Measurements from ENCODE around the gene MCRIP2. TPM values are rescaled to one million over a fixed set of nuclear protein-coding genes. Genes with fewer than 3 reads are reported as not detected.
A peak's percentile ranks its signal among the peaks of the same experiment; 100 is the strongest.

Gene MCRIP2
- total RNA-seq, 3 donors from 2014 or later = 76.3 to 116 (median 100) TPM

- no peak for ATAC-seq
- no peak for DNase-seq
- H3K9me3 ChIP-seq = no peaks in the 10 kb centered on the region
- H3K36me3 ChIP-seq (ENCODE audit: low read depth) = peaks cover 3% of the 10 kb centered on the region
- intact Hi-C loops (cut with DNase I, micrococcal nuclease) = no loop called here
- no peak overlapping the region for H3K4me3 ChIP-seq
- peaks cover 21% of the 10 kb centered on the region for H3K4me1 ChIP-seq (ENCODE audit: low read depth)
- TF ChIP-seq CTCF (IDR thresholded peaks at IDR 0.05) = no peak
Observed at GRCh38 chr16:638836-639235, 2.8 kb upstream of the MCRIP2 start.

GRCh38 chr16:640614-641013, 1.0 kb upstream of the MCRIP2 start:
- no peaks in the 10 kb centered on the region for H3K9me3 ChIP-seq
- H3K36me3 ChIP-seq (ENCODE audit: low read depth) = peaks cover 3% of the 10 kb centered on the region
- DNase-seq = no peak
- TF ChIP-seq CTCF (IDR thresholded peaks at IDR 0.05) = no peak
- intact Hi-C loops (cut with DNase I, micrococcal nuclease) = no loop called here
- ATAC-seq = no peak
- peaks cover 30% of the 10 kb centered on the region for H3K4me1 ChIP-seq (ENCODE audit: low read depth)
- no peak overlapping the region for H3K4me3 ChIP-seq

GRCh38 chr16:642189-643049, 791 bp downstream of the MCRIP2 start:
- peak; percentile 64 for ATAC-seq
- Histone ChIP-seq H3K36me3 (ENCODE audit: low read depth) (peaks cover 3% of the 10 kb centered on the region), H3K9me3 (no peaks in the 10 kb centered on the region), H3K4me1 (ENCODE audit: low read depth) (peaks cover 44% of the 10 kb centered on the region), H3K4me3 (peak overlapping the region; percentile 75)
- intact Hi-C loops (cut with DNase I, micrococcal nuclease) = no loop called here
- peak; percentile 84 to 89 (median 87) for DNase-seq
- no peak for TF ChIP-seq CTCF (IDR thresholded peaks at IDR 0.05)

GRCh38 chr16:643050-643368, 1.4 kb downstream of the MCRIP2 start:
- Histone ChIP-seq H3K9me3 (no peaks in the 10 kb centered on the region), H3K36me3 (ENCODE audit: low read depth) (peaks cover 3% of the 10 kb centered on the region), H3K4me3 (no peak overlapping the region), H3K4me1 (ENCODE audit: low read depth) (peaks cover 47% of the 10 kb centered on the region)
- ATAC-seq = no peak
- intact Hi-C loops (cut with DNase I, micrococcal nuclease) = no loop called here
- peak in 1 of 3 donors; percentile 37 for DNase-seq
- no peak for TF ChIP-seq CTCF (IDR thresholded peaks at IDR 0.05)

- intact Hi-C loops (cut with DNase I, micrococcal nuclease) = no loop called here
- Histone ChIP-seq H3K4me1 (ENCODE audit: low read depth) (peaks cover 53% of the 10 kb centered on the region), H3K9me3 (no peaks in the 10 kb centered on the region), H3K4me3 (no peak overlapping the region), H3K36me3 (ENCODE audit: low read depth) (peaks cover 3% of the 10 kb centered on the region)
- ATAC-seq (no peak), DNase-seq (no peak)
- no peak for TF ChIP-seq CTCF (IDR thresholded peaks at IDR 0.05)
Observed at GRCh38 chr16:644556-644955, 2.9 kb downstream of the MCRIP2 start.
